Adipocyte (in vitro differentiated cells): ENCODE data around the gene CLPTM1.
"Not testable (repeated sequence)": the region's sequence is repeated elsewhere in the genome, so short reads cannot be mapped to it uniquely, and the experiment has no call there.

Experiments used
- DNase-seq: peaks from one replicate; pipeline ENCODE4 v3.0.0-alpha.2; 2015; ENCODE audit warnings: low read depth
- H3K27me3 ChIP-seq: replicated peaks from 2 replicates; pipeline ENCODE4 v1.7.0; 2013; ENCODE audit warnings: mild to moderate bottlenecking, low read length, moderate library complexity; ENCODE audit not compliant: control insufficient read depth, insufficient read depth
- H3K36me3 ChIP-seq: 2 replicates; pipeline ENCODE4 v1.7.0; 2013; ENCODE audit warnings: low read length, mild to moderate bottlenecking, moderate library complexity; ENCODE audit not compliant: control insufficient read depth, insufficient read depth, severe bottlenecking
- H3K4me1 ChIP-seq: 2 replicates; pipeline ENCODE4 v1.7.0; 2013; ENCODE audit warnings: mild to moderate bottlenecking, low read length, moderate library complexity; ENCODE audit not compliant: control insufficient read depth, insufficient read depth
- H3K4me3 ChIP-seq: 2 replicates; pipeline ENCODE4 v1.7.0; 2013; ENCODE audit warnings: mild to moderate bottlenecking, low read length, moderate library complexity
- H3K9ac ChIP-seq: 2 replicates; pipeline ENCODE4 v1.7.0; 2013; ENCODE audit warnings: mild to moderate bottlenecking, low read length, moderate library complexity
- H3K9me3 ChIP-seq: 2 replicates; pipeline ENCODE4 v1.7.0; 2013; ENCODE audit warnings: mild to moderate bottlenecking, low read length, moderate library complexity; ENCODE audit not compliant: control insufficient read depth

The CLPTM1 gene

DNA sequence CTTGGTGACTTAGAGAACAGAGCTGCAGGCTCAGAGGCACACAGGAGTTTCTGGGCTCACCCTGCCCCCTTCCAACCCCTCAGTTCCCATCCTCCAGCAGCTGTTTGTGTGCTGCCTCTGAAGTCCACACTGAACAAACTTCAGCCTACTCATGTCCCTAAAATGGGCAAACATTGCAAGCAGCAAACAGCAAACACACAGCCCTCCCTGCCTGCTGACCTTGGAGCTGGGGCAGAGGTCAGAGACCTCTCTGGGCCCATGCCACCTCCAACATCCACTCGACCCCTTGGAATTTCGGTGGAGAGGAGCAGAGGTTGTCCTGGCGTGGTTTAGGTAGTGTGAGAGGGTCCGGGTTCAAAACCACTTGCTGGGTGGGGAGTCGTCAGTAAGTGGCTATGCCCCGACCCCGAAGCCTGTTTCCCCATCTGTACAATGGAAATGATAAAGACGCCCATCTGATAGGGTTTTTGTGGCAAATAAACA is 30.9 kb upstream of the CLPTM1 start:
- no peak overlapping the region for H3K4me3 ChIP-seq
- no peak for DNase-seq
- peaks cover 43% of the 10 kb centered on the region for H3K4me1 ChIP-seq
- H3K27me3 ChIP-seq, result no peaks in the 10 kb centered on the region
- H3K9me3 ChIP-seq, result no peaks in the 10 kb centered on the region
- H3K36me3 ChIP-seq, result no peaks in the 10 kb centered on the region
- peak overlapping the region; percentile 67 for H3K9ac ChIP-seq

DNA sequence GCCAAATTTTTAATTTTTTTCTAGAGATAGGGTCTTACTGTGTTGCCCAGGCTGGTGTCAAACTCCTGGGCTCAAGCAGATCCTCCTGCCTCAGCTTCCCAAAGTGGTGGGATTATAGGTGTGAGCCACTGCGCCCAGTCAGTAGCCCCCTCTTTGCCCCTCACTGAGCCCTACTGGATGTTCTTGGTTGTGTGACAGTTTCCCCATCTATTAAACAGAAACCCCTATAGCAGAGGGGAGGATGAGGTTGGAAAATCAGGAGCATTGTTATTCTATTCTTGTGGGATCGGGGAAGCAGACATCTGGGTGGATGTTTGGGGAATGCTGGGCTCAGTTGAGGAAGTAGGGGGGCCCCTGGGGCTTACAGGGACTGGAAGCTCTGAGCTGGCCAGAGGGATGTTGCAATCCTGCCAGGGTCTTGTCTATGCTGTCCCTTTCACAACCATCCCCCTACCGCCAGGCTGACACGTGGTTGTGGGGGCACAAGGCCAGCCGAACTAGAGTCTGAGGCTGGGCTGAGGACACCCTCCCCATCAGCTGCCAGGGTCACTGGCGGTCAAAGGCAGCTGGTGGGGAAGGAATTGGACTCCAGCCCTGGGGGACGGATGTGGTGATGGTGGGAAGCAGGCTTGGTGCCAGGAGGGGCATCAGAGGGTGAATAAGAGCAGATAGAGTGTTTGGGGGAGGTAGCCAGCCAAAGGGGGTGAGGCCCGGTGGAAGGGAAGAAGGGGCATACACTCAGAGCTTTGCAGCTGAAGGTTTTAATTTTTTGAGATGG is 29.9 kb upstream of the CLPTM1 start:
- no peaks in the 10 kb centered on the region for H3K27me3 ChIP-seq
- peaks cover 43% of the 10 kb centered on the region for H3K4me1 ChIP-seq
- peak overlapping the region; percentile 64 for H3K4me3 ChIP-seq
- peak; percentile 69 for DNase-seq
- no peaks in the 10 kb centered on the region for H3K36me3 ChIP-seq
- H3K9me3 ChIP-seq, result no peaks in the 10 kb centered on the region
- H3K9ac ChIP-seq, result peak overlapping the region; percentile 75

DNA sequence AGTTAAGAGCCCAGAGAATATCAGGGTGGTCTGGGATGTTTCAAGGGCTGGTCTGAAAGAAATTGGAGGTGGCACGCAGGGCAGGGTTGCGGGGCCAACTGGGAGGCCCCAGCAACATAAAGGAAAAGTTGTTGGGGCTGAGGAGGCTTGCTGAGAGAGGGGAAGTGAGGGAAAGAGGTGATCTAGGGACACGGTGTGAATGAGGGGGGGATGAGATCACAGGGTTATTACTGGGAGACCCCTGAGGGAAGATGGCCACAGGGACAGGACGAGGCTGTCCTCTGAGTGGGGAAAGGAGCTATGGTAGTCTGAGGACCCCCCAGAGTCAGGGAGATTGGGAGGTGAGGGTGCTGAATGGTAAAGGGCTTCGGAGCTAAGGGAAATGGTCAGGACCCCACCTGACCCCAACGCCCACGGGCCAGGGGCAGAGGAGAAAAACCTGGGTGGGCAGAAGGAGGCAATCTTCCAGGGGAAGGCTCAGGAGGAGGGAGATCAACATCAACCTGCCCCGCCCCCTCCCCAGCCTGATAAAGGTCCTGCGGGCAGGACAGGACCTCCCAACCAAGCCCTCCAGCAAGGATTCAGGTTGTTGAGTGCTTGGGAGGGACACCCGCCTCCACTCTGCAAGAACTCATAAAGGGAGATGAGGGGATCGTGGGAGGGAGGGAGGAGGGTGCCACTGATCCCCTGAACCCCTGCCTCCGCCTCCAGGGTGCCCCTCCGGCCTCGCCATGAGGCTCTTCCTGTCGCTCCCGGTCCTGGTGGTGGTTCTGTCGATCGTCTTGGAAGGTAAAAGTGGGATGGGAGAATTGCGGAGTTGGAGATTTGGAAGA is 28.7 kb upstream of the CLPTM1 start:
- H3K9ac ChIP-seq, result peak overlapping the region; percentile 42
- not testable (repeated sequence) for H3K36me3 ChIP-seq, DNase-seq, H3K9me3 ChIP-seq, H3K27me3 ChIP-seq, H3K4me3 ChIP-seq
- peaks cover 43% of the 10 kb centered on the region for H3K4me1 ChIP-seq

DNA sequence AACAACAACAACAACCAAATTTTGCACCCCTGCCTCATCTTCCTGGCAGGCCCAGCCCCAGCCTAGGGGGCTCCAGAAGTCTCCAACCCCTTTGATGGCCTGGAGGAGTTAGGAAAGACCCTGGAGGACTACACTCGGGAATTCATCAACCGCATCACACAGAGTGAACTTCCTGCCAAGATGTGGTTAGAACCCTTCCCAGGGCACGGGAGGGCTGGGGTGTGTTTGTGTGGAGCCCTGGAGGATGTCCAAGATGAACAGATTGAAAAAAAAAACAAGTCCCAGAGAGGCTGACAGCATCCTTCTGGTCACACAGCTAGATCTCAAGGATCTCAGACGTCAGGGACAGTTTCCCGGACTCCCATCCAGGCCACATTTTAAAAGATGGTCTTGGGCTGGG is 27.4 kb upstream of the CLPTM1 start:
- DNase-seq, result no peak
- H3K4me3 ChIP-seq, result no peak overlapping the region

DNA sequence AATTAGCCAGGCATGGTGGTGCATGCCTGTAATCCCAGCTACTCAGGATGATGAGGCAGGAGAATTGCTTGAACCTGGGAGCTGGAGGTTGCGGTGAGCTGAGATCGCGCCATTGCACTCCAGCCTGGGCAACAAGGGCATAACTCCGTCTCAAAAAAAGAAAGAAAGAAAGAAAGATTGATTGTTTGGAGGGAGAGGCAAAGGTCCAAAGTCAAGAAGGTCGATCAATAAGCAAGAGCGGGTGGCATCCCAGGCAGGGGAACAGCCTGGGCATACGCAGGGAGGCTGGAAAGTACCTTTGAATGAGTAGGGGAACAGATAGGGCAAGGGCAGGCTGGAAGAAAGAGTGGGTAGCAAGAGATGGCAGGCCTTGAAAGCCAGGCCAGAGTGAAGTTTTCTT is 25.1 kb upstream of the CLPTM1 start:
- no peak for DNase-seq
- Histone ChIP-seq H3K36me3 (no peaks in the 10 kb centered on the region), H3K9me3 (no peaks in the 10 kb centered on the region), H3K27me3 (no peaks in the 10 kb centered on the region), H3K4me3 (no peak overlapping the region), H3K4me1 (peaks cover 35% of the 10 kb centered on the region), H3K9ac (no peak overlapping the region)

More for the DNA sequence above, 27.4 kb upstream of the CLPTM1 start:
- peaks cover 43% of the 10 kb centered on the region for H3K4me1 ChIP-seq
- no peaks in the 10 kb centered on the region for H3K9me3 ChIP-seq
- H3K9ac ChIP-seq, result peak overlapping the region; percentile 50
- H3K27me3 ChIP-seq, result no peaks in the 10 kb centered on the region
- H3K36me3 ChIP-seq, result no peaks in the 10 kb centered on the region

DNA sequence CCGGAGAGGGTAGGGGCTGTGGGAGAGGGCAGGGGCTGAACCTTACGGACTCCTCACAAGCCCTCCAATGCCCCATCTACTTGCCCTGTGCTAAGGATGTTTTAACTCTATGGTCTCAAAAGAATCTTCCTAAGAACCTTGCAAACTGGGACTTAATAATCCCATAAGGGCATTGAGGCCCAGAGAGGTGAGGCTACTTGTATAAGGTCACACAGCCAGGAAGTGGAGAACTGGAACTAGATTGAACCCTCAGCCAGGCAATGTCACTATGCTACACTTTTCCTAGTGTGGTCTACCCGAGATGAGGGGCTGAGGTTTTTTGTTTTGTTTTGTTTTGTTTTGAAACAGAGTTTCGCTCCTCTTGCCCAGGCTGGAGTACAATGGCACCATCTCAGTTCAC is 23.6 kb upstream of the CLPTM1 start:
- Histone ChIP-seq H3K9me3 (no peaks in the 10 kb centered on the region), H3K27me3 (no peaks in the 10 kb centered on the region), H3K9ac (no peak overlapping the region), H3K36me3 (no peaks in the 10 kb centered on the region), H3K4me3 (no peak overlapping the region), H3K4me1 (peaks cover 28% of the 10 kb centered on the region)
- DNase-seq, result no peak

DNA sequence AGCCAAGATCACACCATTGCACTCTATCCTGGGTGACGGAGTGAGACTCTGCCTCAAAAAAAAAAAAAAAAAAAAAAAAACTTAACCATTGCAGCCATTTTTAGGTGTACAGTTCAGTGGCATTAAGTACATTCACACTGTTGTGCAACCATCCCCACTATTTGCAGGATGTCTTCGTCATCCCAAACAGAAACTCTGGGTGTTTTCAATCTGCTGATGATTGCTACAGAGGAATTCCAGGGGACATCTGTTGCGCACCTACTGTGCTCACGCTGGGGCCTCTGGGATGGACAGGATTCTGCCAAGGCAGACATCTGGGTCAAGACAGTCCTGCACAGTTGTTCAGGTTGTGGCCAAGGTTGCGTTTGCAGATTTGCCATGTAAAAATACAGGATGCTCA is 15.5 kb upstream of the CLPTM1 start:
- no peaks in the 10 kb centered on the region for H3K27me3 ChIP-seq
- no peaks in the 10 kb centered on the region for H3K9me3 ChIP-seq
- DNase-seq, result no peak
- H3K36me3 ChIP-seq, result no peaks in the 10 kb centered on the region
- no peak overlapping the region for H3K4me3 ChIP-seq
- peaks cover 12% of the 10 kb centered on the region for H3K4me1 ChIP-seq
- H3K9ac ChIP-seq, result no peak overlapping the region

DNA sequence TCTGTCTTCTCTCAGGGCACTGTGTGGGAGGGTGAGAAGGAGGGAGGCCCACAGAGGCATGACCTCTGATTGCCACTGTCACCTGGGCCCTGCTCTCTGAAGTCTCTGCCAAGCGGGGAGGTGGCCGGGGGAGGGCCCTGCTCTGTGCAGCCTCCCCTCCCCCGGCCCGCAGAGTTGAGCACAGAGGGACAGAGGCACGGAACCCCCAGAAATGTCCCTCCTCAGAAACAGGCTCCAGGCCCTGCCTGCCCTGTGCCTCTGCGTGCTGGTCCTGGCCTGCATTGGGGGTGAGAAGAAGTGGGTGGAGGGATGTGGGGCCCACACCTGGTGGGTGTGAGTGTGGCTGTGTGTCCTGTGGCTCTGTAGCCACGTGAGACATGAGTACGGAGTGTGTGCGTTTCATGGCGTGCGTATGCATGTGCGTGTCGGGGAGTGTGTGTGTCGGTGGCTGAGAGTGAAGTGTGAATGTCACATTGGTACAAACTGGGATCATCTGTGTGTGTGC is 13.1 kb upstream of the CLPTM1 start, which contains the start of gene APOC4:
APOC4 (plus strand) TSS at position 171 of the 505 bp plus-strand sequence; CDS start at position 212, 41 bp downstream.
- Histone ChIP-seq H3K4me3 (no peak within 1 kb of the TSS), H3K4me1 (peaks cover 5% of the 10 kb centered on the region), H3K27me3 (no peaks in the 10 kb centered on the region), H3K9ac (no peak within 1 kb of the TSS), H3K36me3 (no peaks in the 10 kb centered on the region), H3K9me3 (no peaks in the 10 kb centered on the region)
- no peak for DNase-seq

DNA sequence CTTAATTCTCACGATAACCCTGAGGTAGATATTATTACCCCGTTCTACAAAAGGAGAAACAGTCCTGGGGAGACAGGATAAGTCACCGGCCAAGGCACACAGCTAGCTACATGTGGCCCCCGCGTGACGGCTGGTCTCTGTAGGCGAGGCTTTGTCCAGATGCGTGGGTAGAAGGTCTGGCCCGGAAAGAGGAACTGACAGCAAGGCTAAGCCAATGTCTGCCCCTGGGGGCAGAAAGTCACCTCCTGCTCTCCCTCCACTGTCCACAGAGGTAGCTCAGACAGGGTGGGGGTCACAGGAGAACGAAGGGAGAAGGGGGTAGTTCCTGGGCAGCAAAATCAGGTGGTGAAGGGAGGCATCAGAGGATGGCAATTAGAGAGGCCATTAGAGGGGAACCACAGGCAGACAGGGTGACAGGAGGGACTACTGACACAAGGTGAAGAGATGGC is 11.4 kb upstream of the CLPTM1 start:
- DNase-seq, result no peak
- Histone ChIP-seq H3K4me3 (no peak overlapping the region), H3K9ac (no peak overlapping the region), H3K27me3 (no peaks in the 10 kb centered on the region), H3K9me3 (no peaks in the 10 kb centered on the region), H3K4me1 (peaks cover 5% of the 10 kb centered on the region), H3K36me3 (no peaks in the 10 kb centered on the region)

DNA sequence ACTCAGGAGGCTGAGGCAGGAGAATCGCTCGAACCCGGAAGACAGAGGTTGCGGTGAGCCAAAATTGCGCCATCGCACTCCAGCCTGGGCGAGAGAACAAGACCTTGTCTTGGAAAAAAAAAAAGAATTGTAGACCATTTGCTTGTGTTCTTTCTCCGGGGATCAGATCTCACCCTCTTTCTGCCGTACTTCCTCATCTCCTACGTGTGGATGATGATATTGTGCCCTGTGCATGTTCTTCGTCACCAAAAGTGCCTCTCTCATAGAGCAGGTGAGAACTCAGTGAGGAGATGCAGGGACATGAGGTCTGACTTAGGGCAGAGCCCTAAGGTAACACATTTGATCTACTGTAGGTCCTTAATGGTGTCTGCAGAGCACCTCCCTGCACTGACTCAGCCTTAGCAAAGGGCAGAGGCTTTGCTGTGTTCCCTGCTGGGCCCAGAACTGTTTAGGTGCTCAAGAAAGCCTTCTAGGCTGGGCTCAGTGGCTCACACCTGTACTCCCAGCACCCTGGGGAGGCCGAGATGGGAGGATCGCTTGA is 8.1 kb upstream of the CLPTM1 start:
- Histone ChIP-seq H3K9ac (no peak overlapping the region), H3K4me1 (peaks cover 25% of the 10 kb centered on the region), H3K4me3 (no peak overlapping the region), H3K9me3 (no peaks in the 10 kb centered on the region), H3K27me3 (no peaks in the 10 kb centered on the region), H3K36me3 (peaks cover 3% of the 10 kb centered on the region)
- no peak for DNase-seq

DNA sequence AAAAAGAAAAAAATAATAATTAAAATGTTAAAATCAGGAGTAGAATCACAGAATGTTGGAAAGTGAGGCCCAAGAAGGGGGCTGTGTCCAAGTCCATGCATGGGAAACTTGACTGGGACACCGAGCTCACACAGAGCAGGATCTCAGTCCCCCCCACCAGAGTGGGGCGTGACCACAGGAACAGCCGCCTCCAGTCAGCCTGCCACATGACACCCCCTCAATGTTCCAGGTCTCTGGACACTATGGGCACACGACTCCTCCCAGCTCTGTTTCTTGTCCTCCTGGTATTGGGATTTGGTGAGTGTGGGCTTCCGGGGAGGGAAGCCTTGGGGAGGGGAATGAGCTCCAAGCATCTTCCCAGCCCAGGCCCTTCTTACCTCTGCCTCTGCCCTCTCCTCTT is 6.9 kb upstream of the CLPTM1 start:
- Histone ChIP-seq H3K36me3 (peaks cover 3% of the 10 kb centered on the region), H3K27me3 (no peaks in the 10 kb centered on the region), H3K4me1 (peaks cover 25% of the 10 kb centered on the region), H3K9me3 (no peaks in the 10 kb centered on the region), H3K9ac (no peak overlapping the region), H3K4me3 (no peak overlapping the region)
- DNase-seq, result no peak
